GM03348 (cell line): Measurements from ENCODE around the gene PSMA8.
A peak's percentile ranks its signal among the peaks of the same experiment; 100 is the strongest.
"Not testable (repeated sequence)": the region's sequence is repeated elsewhere in the genome, so short reads cannot be mapped to it uniquely, and the experiment has no call there.

Experiments
- DNase-seq: peaks from one replicate; pipeline ENCODE4 v3.0.0; 2012; ENCODE audit warnings: low spot score

PSMA8 gene

DNA sequence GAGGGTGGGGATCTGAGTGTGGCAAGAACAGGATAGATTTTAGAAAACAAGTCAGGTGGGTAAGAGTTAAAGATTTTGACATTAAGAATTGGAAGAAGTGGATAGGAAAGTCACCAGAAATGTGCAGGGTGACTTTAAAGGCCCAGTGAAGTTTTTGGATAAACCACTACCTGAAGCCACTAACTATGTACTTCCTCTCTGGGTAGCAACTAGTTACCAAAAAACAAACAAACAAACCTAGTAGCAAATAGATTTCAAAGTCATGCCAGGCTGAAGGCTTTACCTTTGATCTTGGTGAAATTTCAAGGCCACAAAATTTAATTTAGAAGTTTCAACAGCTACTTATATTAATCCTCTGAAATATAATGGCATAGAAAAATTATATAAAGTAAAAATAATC is 42.5 kb downstream of the PSMA8 start:
- DNase-seq = no peak

DNA sequence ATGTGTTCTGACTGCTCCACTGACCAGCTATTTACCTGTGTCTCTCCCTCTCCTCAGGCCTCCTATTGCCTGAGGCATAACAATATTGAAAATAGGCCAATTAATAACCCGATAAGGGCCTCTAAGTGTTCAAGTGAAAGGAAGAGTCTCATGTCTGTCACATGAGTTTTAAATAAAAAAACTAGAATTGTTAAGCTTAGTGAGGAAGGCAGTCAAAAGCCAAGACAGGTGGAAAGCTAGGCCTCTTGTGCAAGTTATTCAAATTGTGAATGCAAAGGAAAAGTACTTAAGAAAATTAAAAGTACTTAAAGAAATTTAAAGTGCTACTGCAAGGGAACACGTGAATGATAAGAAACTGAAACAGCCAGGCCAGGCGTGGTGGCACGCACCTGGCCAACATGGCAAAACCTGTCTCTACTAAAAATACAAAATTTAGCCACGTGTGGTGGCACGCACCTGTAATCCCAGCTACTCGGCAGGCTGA is 47.7 kb downstream of the PSMA8 start:
- no peak for DNase-seq

DNA sequence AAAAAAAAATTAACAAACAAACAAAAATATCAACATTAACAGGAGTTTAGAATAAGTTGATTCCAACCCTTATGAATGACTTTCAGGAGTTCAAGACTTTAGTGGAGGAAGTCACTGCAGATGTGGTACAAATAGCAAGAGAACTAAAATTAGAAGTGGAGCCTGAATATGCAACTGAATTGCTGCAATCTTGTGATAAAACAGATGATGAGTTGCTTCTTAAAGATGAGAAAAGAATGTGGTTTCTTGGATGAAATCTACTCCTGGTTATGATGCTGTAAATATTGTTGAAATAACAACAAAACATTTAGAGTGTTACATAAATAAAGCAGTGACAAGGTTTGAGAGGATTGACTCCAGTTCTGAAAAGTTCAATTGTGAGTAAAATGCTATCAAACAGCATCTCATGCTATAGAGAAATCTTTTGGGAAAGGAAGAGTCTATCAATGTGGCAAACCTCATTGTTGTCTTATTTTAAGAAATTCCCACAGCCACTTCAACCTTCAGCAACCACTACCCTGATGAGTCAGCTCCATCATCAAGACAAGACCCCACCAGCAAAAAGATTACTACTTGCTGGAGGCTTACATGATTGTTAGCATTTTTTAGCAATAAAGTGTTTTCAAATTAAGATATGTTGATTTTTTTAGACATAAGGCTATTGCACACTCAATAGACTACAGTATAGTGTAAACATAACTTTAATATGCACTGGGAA is 49.9 kb downstream of the PSMA8 start:
- no peak for DNase-seq

- peak; percentile 7 for DNase-seq
Observed at GRCh38 chr18:26185267-26185666, 51.6 kb downstream of the PSMA8 start.

DNA sequence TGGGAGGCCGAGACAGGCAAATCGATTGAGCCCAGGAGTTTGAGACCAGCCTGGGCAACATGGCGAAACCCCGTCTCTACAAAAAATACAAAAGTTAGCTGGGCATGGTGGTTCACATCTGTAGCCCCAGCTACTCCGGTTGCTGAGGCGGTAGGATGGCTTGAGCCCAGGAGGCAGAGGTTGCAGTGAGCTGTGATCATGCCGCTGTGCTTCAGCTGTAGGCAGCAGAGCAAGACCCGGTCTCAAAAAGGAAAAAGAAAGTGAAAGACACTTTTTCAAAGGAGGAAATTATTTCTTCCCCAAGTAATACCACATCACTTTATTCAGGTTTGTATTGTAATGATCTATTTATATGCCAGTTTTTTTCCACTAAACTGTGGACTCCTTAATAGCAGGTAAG is 56.8 kb downstream of the PSMA8 start:
- no peak for DNase-seq

DNA sequence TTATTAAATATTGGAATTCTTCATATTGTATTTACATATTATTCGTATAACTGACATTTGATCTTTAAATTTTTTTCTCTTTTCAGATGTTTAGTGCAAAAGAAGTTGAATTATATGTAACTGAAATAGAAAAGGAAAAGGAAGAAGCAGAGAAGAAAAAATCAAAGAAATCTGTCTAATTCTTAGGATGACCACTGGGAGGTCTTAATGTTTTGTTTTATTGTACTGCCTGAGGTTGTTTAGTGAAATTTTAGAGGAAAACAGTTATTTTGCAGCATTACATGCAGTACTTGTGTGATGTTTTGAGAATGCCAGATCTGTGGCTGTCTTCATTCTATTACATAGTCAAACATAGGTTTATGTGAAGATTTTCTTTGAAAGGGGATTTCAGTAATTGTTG is 58.6 kb downstream of the PSMA8 start:
- no peak for DNase-seq

- no peak for DNase-seq
Observed at GRCh38 chr18:26196605-26197004, 62.9 kb downstream of the PSMA8 start.

DNA sequence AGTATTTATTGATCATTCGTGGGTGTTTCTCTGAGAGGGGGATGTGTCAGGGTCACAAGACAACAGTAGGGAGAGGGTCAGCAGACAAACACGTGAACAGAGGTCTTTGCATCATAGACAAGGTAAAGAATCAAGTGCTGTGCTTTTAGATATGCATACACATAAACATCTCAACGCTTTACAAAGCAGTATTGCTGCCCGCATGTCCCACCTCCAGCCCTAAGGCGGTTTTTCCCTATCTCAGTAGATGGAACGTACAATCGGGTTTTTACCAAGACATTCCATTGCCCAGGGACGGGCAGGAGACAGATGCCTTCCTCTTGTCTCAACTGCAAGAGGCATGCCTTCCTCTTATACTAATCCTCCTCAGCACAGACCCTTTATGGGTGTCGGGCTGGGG is 68.3 kb downstream of the PSMA8 start:
- not testable (repeated sequence) for DNase-seq

GRCh38 chr18:26205318-26205717 is 71.6 kb downstream of the PSMA8 start:
- no peak for DNase-seq

DNA sequence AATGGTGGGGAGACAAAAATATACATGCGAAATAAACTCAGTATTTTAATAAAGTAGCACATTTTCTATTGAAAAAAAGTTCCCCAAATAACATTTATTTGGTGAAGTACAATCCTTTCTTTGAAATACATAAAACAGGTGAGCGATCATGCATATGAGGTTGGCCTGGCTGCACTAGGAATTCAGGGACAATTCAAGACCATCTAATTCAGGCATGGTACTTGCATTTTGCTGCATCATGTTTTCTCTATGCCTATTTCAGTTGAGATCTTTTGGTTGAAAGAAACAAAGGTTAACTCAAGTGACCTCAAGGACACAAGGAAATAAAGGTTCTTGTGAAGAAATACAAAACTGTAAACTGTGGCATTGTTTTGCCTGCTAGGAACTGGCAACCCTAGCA is 72.8 kb downstream of the PSMA8 start:
- DNase-seq = no peak

DNA sequence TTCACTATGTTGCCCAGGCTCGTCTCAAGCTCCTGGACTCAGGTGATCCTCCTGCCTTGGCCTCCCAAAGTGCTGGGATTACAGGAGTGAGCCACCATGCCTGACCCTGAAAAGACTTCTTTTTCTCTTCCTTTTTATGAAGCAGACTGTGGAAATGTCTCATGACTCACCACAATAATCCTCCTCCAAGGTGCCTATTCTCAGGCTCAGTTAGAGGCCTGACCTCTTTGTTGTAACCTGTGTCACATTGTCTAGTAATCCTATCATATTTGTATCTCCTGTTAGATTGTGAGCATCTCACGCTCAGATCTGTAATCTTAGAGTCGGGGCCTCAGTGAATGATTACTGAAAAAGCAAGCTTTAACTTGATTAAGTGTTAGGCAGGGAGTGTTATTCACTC is 74.3 kb downstream of the PSMA8 start:
- no peak for DNase-seq

DNA sequence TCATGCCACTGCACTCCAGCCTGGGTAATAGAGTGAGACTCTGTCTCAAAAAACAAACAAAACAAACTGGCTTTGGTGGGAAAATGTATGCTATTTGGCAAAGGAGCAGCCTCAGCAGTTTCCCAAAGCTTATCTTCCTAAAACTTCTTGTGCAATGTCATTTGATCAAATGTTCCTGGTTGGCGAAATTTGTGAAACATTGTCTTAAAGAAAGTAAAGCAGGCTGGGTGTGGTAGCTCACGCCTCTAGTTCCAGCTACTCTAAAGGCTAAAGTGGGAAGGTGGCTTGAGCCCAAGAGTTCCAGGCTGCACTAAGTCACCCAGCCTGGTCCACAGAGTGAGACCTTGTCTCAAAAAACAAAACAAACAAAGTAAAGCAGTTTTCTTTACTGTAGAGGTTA is 75.3 kb downstream of the PSMA8 start:
- no peak for DNase-seq

DNA sequence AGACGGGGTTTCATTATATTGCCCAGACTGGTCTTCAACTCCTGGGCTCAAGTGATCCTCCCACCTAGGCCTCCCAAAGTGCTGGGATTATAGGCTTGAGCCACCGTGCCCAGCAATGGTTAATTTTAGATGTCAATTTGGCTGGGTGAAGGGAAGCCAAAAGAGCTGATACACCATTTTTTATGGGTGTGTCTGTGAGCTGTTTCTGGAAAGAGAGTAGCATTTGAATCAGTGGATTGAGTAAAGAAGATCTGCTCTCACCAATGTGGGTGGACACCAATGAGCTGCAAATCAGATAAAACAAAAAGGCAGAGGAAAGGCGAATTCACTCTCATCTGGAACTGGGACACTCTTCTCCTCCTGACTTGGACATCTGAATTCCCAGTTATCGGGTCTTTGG is 76.5 kb downstream of the PSMA8 start:
- no peak for DNase-seq

DNA sequence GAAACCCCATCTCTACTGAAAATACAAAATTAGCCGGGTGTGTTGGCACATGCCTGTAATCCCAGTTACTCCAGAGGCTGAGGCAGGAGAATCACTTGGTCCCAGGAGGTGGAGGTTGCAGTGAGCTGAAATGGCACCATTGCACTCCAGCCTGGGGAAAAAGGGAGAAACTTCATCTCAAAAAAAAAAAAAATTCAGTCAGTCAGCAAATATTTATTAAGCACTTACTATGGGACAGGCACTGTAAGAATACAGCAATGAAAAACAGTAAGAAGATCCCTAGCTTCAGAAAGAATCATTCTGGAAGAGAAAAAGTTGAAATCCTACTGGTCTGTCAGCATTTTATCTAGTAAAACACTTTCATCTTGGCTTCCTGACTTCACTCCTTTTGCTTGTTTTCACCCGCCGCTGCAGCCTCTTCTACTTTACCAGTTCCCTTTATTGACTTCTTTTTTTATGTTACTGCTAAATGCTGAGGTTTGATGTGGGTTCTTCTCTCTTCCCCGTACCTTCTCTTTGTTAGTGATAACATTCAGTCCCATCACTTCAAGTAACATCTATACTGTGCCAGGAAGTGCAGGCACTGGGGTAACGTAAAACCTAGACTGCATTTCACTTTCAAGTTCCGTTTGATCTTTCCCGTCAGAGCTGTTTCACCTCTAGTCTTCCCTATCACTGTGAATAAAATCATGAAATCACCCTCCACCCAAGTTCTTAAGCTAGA is 81.7 kb downstream of the PSMA8 start:
- no peak for DNase-seq

DNA sequence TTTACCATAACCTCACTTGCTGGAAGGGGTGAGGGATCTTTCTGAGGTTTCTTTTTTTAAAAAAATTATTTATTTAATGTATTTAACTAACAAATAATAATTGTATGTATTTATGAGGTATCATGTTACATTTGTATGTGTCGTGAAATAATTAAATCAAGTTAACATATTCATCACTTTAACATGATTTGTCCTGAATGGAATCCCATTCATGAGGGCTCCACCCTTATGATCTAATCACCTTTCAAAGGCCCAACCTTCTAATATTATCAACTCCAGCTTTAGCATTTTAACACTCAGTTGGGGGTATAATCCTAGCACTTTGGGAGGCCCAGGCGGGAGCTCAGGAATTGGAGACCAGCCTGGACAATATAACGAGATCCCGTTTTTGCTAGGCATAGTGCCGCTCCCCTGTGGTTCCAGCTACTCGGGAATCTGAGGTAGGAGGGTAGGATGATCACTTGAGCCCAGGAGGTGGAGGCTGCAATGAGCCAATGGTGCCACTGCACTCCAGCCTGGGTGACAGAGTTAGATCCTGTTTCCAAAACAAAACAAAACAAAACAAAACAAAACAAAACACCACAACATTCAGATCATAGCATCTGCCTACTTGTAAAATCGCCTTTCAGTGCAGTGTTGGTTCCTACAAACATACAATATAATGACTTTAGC is 91.5 kb downstream of the PSMA8 start:
- DNase-seq = no peak

DNA sequence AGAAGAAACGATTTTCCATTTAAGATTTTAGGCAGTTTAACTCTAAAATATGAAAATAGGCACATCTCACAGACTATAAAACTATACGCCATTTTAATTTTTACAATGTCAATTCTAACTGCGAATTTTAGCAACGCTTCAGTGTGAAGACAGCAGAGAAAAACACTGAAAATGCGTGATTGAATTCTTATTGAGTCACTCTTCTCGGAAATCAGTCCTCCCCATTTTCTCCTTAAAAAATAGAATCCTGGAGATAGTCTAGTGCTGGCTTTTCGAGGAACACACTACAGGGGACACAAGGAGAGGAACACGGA is 92.2 kb downstream of the PSMA8 start:
- DNase-seq = no peak

DNA sequence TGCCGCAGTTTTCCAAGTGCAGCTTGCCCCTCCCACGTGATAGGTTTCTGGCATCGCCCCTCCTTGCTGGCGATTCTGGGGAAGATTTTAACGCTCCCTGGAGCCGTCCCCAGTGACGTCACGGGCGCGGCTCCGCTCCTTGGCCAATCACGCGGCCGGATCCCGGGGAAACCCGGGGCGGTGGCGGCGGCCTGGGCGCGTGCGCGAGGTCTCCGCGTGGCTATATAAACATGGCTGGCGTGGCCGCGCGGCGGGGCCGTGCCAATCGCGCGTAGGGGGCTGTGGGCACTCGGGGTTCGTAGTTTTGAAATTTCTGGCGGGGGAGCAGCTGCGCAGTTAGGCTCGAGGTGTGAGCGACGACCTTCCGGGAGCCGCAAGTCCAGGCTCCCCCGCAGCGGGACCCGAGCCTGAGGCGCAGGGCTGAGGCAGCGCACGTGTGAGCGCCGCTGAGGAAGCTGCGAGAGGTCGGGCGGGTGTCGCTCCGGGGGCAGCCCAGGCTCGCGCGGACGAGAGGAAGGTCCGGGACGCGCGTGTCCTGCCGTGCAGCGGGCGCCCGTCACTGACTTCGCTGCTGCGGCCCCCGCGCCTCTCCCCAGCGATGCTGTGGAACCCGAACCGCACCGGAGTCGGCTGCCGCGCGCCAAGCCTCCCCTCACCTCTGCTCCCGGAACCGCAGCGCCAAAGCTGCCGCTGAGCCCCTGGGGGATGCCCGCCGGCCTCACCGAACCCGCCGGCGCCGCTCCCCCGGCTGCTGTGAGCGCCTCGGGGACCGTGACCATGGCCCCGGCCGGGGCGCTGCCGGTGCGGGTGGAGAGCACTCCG is 92.8 kb downstream of the PSMA8 start, which contains the start of gene TAF4B:
TSS of gene TAF4B (plus strand) at position 217 of the 822 bp plus-strand sequence. CDS start at position 706, 489 bp downstream.
- DNase-seq = peak; percentile 99

- DNase-seq = peak; percentile 8
Observed at GRCh38 chr18:26227051-26227670, 93.5 kb downstream of the PSMA8 start.

- DNase-seq = no peak
Observed at GRCh38 chr18:26228562-26229260, 95.0 kb downstream of the PSMA8 start.

GRCh38 chr18:26230497-26230896 is 96.8 kb downstream of the PSMA8 start:
- DNase-seq = no peak

- DNase-seq = no peak
Observed at GRCh38 chr18:26233208-26233607, 99.5 kb downstream of the PSMA8 start.
